ENCODE measurements around the gene DIP2C.
"Not testable (repeated sequence)": the region's sequence is repeated elsewhere in the genome, so short reads cannot be mapped to it uniquely, and the experiment has no call there.

The DIP2C gene

DNA sequence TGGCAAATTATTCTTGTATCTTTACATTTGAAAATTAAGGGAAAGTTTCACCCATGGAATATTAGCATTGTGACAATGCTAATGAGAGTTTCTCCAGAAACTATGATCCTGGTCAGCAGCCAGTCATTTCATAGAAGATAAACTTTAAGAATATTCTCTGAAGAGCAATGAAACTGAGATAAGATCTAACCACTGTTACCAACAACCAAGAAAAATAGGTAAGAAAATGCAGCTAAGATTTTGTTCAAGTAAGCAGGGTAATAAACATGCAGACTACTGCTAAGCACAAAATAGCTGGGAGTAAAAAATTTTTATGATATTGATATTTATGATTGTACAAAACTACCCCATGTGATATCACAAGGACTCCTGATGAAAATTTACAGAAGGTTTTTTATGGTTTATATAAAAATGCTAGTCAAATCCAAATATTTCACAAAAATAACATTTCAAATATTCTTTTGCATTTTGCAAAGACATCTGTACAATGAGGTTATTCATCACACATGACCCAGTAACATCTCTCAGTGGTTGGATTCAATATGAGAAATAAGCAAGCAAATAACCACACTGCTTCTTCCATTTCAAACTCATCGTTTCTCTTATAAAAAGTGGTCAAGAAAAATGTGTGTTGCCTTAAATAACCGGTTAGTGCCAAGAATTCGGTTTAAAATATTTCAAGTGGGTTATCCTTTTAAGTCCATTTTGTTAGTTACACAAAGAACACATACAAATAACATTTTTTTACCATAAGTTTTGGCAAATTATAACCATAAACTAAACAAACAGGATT, 251.6 kb downstream of the DIP2C start:
- DNase-seq: no peak

DNA sequence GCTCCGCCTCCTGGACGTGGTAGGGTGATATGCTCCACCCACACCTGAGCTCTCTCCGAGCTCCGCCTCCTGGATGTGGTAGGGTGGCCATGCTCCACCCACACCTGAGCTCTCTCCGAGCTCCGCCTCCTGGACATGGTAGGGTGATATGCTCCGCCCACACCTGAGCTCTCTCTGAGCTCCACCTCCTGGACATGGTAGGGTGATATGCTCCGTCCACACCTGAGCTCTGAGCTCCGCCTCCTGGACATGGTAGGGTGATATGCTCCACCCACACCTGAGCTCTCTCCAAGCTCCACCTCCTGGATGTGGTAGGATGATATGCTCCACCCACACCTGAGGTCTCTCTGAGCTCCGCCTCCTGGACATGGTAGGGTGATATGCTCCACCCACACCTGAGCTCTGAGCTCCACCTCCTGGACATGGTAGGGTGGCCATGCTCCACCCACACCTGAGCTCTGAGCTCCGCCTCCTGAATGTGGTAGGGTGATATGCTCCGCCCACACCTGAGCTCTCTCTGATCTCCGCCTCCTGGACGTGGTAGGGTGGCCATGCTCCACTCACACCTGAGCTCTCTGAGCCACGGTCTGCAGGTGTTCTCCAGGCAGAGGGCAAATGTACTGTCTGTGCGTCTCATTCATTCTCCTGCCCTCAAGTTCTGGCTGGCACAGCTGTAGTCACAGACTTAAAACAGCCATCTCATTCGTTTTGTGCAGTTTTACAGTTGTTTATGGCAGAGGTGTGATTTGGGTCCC, 252.4 kb downstream of the DIP2C start:
- DNase-seq: no peak

DNA sequence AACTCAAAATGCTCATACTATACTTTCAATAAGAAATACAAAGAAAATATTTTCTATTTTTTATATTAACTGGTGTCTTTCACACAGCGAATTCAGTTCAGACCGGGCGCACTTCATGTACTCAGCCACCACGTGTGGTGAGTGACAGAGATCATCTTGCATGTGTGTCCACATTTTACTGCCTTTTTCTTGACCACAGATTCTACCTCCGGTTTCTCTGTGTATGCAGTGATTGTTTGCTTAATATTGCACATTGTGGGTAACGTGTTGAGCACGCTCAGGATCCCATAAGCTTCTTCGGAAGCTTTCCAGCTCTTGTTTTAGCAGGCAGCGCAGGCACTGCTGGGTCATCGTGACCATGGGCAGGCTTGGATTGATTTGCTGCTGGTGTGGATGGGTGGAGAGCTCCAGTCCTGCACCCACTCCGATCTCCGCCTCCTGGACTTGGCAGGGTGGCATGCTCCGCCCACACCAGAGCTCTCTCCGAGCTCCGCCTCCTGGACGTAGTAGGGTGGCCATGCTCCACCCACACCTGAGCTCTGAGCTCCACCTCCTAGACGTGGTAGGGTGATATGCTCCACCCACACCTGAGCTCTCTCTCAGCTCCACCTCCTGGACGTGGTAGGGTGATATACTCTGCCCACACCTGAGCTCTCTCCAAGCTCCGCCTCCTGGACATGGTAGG, 253.3 kb downstream of the DIP2C start:
- DNase-seq: no peak

DNA sequence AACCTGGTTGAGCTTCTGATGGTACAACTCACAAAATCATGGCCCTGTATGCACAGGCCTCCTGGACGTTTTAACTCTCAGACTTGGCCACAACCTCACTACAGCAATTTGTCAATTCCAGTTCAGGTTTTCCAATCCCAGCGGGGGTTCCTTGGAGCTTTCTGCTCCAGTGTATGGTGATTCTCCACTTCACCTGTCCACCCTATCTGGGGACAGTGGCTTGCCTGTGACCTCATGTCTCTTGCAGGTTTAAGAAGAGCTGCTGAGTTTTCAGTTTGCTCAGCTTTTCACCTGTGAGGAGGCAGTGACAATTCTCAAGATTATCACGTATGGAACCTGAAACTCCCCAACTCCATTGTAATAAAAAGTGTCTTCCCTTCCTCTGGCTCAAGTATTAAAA, 254.1 kb downstream of the DIP2C start:
- no peak for DNase-seq

DNA sequence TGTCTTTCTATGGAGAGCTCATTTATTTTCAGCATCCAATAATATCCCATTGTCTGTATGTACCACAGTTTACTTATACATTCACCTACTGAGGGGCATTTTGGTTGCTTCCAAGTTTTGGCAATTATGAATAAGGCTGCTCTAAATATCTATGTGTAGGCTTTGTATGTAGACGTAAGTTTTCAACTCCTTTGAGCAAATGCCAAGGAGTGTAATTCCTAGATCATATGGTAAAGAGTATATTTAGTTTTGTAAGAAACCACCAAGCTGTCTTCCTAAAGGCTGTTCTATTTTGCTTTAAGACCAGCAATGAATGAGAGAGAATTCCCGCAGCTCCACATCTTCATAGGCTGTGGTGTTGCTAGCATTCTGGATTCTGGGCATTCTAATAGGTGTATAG, 259.8 kb downstream of the DIP2C start:
- no peak for DNase-seq

DNA sequence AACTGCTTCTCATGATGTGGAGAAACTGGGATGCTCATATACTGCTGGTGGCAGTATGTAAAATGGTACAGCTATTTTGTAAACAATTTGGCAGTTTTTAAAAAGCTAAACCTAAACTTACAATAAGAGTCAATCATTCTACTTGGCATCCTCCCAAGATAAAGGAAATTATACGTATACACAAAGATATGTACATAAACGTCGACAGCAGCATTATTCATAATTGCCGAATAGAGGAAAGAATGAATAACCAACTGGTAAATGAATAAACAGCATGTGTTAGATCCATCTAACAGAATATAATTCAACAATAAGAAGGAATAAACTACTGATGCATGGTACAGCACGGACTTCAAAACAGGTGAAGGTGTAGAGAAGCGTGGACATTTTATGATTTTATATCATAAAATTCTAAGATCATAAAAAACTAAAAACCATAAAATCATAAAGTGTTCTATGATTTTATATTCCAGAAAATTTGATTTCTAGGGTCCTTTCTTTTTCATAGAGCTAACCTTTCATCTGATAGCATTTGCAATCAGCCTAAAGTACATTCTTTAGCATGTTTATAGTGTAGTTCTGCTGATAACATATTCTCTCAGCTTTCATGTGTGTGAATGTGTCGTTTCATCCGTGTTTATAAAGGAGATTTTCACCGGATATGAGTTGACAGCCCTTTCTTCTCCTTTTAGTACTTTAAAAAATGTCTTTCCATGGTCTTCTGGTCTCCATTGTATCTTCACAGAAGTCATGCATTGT, 261.5 kb downstream of the DIP2C start:
- DNase-seq: no peak

DNA sequence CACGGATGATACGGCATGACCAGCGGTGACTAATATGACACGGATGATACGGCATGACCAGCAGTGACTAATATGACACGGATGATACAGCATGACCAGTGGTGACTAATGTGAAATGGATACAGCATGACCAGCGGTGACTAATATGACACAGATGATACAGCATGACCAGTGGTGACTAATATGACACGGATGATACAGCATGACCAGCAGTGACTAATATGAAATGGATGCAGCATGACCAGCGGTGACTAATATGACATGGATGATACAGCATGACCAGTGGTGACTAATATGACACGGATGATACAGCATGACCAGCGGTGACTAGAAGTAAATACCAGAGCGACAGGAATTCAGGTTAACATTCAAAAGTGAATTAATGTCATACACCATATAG, 264.1 kb downstream of the DIP2C start:
- DNase-seq: not testable (repeated sequence)

DNA sequence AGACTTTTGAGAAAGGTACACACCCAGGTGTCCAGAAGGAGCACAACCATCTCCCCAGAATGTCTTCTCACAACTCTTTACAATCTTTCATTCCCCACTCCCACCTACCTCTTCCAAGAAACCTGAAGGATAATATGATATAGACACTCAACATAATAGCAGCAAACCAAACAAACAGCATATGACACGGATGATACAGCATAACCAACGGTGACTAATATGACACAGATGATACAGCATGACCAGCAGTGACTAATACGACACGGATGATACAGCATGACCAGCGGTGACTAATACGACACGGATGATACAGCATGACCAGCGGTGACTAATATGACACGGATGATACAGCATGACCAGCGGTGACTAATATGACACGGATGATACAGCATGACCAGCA, 264.7 kb downstream of the DIP2C start:
- DNase-seq: not testable (repeated sequence)

DNA sequence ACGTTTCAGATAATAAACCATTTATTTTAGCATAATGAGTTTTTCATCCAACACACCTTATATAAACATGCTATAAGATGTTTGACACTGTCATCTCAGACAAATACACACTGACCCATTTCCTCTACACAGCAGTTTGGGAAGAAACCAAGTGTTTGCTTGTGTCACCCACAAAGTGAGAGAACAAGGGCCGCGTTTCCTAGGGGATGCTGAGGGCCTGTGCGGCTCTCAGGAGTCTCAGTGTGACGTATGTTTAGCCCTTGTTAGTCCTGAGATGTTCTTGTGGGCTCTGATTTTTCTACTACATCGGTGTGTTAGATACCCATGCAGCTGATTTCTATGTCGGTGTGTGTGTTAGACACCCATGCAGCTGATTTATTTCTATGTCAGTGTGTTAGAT, 266.3 kb downstream of the DIP2C start:
- DNase-seq: no peak

DNA sequence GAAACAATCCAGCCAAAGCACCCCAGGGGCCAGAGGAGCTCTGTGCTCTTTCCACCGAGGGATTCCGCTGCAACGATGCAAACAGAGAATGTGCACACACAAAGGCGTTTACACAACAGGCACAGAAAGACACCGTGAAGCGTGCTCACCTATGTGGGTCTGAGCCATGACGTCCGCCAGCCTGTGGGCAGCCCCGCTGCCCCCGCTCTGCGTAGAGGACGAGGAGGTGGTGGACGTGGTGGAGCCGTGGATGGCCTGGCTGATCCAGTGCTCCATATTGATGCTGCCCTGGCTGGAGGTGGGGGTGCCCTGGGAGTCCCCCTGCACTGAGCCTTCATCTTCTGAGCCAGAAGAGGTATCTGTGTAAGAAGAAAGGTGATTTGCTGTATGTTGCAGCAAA, 266.8 kb downstream of the DIP2C start:
- DNase-seq: no peak

DNA sequence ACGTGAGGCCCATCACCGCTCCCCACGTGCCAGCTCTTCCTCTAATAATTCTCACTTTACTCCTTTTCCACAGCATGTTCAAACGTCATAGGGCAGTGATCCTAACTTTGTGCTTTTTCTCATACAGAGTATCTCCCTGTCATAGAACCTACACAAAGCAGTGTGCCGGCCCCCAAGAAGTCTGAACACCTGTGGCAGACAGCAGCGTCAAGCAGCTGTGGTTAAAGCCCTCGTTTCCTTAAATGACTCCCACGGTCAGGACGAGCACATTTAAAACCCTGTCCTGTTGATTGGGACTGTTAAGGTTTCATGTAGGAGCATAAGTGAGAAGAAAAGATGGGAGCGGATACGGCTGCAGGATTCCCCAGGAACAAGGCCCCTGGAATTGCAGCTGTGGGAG, 267.2 kb downstream of the DIP2C start:
- no peak for DNase-seq

DNA sequence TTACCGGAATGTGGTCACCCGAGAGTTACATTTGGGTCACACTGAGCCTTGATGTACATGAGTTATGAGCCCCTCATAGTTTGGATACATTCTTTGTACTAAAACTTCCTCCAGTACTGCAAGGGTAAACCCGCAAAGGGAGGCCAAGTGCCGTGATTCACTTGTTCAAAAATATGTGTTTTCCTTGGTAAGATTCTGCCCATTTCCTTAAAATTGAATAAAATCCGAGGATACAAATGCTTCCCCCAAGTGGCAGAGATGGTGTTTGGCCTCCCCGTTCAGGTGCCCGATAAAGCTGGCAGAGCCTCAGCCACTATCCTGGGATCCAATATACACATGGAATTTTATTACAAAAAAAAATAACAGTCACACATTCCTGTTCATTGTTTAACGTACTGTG, 268.3 kb downstream of the DIP2C start:
- DNase-seq: no peak

DNA sequence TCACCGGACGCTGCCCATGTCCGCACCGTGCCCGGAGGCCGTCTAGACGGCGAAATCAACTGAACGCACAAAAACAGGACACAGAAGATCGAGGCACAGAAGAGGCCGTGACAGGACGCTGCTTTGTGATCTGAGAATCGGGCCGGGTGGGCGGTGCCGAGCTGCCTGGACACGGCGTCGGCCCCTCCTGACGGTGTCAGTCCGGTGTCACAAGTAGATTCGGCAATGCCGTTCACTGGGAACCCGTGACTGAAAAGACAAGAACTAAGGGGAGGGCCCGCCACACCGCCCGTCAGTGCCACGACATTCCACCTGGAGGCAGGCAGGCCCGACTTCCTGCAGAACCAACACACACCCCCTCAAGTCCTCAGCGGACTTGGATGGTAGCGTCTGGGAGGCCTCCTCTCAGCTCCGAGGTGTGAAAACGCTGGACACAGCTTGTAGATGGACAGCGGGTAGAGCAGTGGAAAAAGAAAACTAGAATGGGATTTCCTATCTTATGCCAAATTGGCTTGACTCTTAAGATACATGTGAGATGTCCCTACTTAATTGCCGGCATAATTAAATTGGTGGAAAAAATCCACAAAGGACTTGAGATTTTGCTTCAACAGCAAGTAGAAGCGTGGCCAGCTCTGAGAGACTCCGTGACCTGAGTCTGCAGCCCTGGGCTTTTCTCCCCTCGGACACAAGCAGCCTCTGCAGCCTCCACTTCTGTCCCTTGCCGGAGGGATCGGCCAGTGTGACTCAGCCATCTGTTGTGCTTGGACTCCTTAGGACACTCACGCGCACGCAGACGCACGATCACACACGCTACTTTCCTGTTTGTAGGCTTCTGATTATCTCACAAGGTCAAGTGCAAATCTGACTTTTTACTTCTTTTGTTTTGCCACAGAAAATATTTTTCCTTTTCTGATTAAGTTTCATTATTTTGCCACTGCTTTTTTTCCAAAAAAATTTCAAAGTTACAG, 269.0 kb downstream of the DIP2C start:
- no peak for DNase-seq

DNA sequence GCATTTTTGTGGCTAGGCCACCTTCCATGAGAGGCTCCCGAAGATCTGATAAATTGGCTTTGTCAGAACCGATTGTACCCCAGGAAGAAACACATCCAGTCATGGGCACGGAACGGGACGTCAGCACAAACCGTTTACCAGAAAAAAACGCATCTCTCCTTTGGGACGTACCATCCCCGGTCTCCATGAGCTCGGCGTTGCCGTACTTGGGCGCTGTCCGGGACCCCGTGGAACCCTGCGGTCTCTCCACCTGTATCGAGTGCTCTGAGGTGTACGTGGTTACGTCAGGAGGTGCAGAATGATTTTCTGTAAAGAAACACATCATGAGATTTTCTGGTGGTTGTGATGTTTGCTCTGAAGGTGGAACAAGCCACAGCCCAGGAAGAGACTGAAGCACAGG, 270.6 kb downstream of the DIP2C start:
- DNase-seq: no peak

DNA sequence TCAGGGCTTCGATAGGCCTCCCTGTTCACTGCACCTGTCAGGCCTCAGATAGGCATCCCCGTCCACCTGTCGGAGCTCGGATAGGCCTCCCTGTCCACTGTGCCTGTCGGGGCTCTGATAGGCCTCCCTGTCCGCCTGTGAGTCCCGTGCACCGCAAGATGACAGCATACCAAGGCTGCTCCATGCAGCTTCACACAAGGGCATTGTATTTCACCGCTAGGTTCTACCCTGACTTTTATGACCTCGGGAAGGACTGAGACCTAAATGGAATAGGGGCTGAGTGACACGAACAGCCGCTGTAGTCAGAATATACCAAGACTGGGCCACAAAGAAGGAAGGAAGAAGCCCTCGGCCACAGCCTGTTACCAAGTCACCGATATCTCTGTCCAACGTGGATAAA, 271.2 kb downstream of the DIP2C start:
- no peak for DNase-seq

DNA sequence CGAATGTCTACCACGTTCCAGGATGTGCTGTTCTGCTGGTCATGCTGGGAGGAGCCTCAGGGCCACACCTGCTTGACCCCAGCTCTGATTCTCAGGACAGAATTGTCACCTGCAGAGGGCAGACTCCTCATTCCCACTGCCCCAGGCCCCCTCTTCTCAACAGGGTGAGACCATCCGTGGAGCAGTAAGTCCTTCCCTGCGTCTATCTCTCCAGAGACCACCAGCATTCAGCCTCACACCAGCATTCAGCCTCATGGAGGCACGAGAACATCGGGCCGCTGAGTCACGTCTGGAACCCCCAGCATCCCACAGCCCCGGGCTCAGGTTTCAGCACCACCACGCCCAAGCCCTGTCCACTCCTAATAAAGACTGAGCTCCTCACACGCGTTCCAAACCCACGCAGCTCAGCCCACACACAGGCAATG, 273.4 kb downstream of the DIP2C start:
- DNase-seq: no peak

DNA sequence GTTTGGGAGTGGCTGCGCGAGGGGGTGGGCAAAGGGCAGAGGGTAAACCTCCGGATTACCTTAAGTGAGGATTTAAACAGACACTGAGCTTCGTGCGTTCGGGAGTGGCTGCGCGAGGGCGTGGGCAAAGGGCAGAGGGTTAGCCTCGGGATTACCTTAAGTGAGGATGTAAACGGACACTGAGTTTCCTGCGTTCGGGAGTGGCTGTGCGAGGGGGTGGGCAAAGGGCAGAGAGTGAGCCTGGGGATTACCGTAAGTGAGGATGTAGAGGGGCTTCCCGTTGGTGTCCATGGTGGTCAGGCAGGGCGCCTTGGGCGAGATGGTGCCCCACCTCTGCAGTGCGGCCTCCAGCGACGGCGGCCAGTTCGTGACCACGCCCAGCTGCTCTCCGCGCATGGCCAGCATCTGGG, 275.8 kb downstream of the DIP2C start:
- no peak for DNase-seq

DNA sequence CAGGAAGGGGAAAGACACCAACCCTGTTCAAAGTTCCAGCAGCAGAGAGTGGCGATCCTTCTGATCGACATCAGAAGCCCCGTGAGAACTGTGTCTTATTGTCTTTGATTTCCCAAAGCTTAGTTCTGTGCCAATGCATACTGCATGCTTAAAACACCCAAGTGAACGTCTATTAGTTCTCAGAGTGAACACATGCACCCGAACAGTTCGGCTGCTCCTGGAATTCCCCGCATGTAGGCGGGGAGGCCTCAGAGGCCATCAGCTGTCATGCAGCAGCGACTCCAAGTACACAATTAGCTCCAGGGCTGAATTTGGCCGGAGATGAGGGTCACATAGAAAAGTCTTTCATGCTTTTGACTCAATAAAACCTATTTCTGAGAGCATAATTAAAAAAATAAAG, 277.4 kb downstream of the DIP2C start:
- DNase-seq: no peak

DNA sequence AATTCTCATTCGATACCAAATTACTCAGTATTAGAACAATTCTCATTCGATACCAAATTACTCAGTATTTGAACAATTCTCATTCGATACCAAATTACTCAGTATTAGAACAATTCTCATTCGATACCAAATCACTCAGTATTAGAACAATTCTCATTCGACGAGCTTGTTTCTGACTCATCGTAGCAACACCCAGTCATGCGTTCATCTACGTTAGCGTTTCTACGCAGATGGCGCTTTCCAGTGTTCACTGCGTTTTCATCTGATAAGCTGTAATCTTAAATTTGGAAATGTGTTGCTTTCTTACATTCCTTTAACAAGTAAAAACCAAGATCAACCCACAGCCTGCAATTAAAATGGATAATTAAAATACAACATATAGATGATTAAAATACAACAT, 277.9 kb downstream of the DIP2C start:
- no peak for DNase-seq

DNA sequence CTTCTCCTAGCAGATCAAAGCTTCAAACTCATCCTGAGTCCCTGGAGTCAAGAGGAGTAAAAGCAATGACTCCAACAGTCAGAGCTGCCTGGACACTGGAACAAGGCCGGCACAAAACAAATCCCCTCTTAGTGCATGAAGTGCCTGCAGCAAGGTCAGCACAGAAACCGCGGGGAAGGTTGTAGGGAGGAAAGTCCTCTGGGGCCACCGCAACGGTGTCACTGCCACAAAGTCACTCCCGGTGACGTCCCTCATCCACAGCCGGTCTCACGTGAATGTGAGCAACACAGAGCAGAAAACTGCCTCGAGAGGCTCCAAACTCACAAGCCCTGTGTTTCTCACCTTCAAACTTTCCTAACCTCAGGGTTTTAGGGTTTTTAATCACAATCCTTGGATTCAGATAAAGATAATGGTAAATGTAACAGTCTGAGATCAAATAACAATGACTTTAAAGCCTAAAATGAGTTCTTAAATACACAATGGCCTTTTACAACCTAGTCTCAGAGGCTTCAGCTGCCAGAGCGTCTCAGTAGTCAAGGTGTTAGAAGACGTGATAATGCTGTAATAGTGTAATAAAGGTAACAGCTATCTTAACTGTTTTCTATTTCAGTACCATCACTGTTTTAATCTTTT, 279.9 kb downstream of the DIP2C start:
- DNase-seq: no peak

DNA sequence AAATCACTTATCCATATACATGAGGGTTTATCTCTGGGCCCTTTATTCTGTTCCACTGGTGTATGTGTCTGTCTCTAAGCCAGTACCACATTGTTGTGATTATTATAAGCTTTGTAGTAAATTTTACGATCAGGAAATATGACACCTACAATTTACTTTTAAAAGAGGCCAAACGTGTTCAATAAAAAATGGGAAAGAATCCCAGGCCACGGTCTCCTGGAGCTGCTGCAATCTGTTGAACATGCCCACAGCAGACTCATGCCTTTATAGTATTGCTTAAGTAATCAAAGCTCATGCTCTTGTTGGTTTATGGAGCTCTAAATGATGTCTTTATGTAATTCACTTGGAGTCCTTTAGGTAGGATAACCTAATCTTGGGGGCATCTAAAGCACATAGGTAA, 281.2 kb downstream of the DIP2C start:
- no peak for DNase-seq
